Sigmoid colon (tissue), 7 donors: ENCODE measurements around the gene CYSLTR2. TPM values are rescaled to one million over a fixed set of nuclear protein-coding genes. Genes with fewer than 3 reads are reported as not detected.
"Not testable (repeated sequence)": the region's sequence is repeated elsewhere in the genome, so short reads cannot be mapped to it uniquely, and the experiment has no call there.

Experiments
- DNase-seq: peaks from one replicate; pipeline ENCODE4 v3.0.0-alpha.2; 2019
- H3K27ac ChIP-seq, 4 donors: fragments of 200-600 bp; sonication (generic); one replicate each; pipeline ENCODE4 v1.5.1; 2016 to 2019; ENCODE audit warnings: mild to moderate bottlenecking in 1 of 4
- H3K27me3 ChIP-seq, 3 donors: fragments of 200-600 bp; sonication (generic); one replicate each; pipeline ENCODE4 v1.5.1; 2019; ENCODE audit warnings: mild to moderate bottlenecking in 1 of 3
- H3K36me3 ChIP-seq, 4 donors: fragments of 200-600 bp; sonication (generic); one replicate each; pipeline ENCODE4 v1.5.1; 2016 to 2019
- H3K4me1 ChIP-seq, 4 donors: fragments of 200-600 bp; sonication (generic); one replicate each; pipeline ENCODE4 v1.5.1; 2017 to 2019
- H3K4me3 ChIP-seq, 4 donors: fragments of 200-600 bp; sonication (generic); one replicate each; pipeline ENCODE4 v1.5.1; 2017 to 2019; ENCODE audit warnings: mild to moderate bottlenecking in 2 of 4, moderate library complexity in 1 of 4
- H3K9me3 ChIP-seq, 4 donors: fragments of 200-600 bp in 3 of 4; sonication (generic) in 3 of 4; one replicate each; pipeline versions ENCODE4 v1.5.1 to v1.6.1; 2013 to 2019
- EP300 ChIP-seq, 4 donors: sonication (generic); formaldehyde crosslinking; IDR thresholded peaks; one replicate each; pipeline ENCODE4 v1.6.1; 2017; ENCODE audit warnings: antibody characterized with exemption in 4 of 4
- POLR2A ChIP-seq, 2 donors: fragments of 450-650 bp; IDR thresholded peaks; one replicate each; pipeline ENCODE4 v1.6.1; 2016; ENCODE audit warnings: antibody characterized with exemption in 2 of 2, mild to moderate bottlenecking in 2 of 2, moderate library complexity in 2 of 2
- POLR2AphosphoS5 ChIP-seq, 4 donors: sonication (generic); formaldehyde crosslinking; IDR thresholded peaks; one replicate each; pipeline ENCODE4 v1.6.1; 2017; ENCODE audit warnings: antibody characterized with exemption in 4 of 4
- WGBS, 2 donors: extraction: QIAGEN DNeasy Blood & Tissue Kit; methylation state at CpG; one replicate each; pipeline ENCODE4 v1.1.7; 2013; 5-methylcytosine and 5-hydroxymethylcytosine counted together
- intact Hi-C: fragments of 100-400 bp; cut with DNase I; formaldehyde crosslinking; loops from one replicate; pipeline ENCODE4 v1.15.1; 2023
- polyA plus RNA-seq, 3 donors: library from polyadenylated mRNA; stranded (reverse); fragments of 200-250 nt; gene quantifications; one replicate each; pipeline ENCODE4 v1.2.3, GENCODE V29; 2013
- total RNA-seq, 4 donors: library from RNA; depleted of rRNA; stranded (reverse); fragments of >200 nt; gene quantifications; one replicate each; pipeline ENCODE4 v1.1.0, GENCODE V29; 2016
- TF ChIP-seq, protein P1 (sequence below), 4 experiments: fragments of 450-650 bp in 3 of 4; fragments of 200-600 bp in 1 of 4; IDR thresholded peaks; one replicate each; pipeline ENCODE4 v1.5.1; 2016 to 2019; ENCODE audit warnings: antibody characterized with exemption in 4 of 4, mild to moderate bottlenecking in 3 of 4, moderate library complexity in 2 of 4
- donor health status: healthy with polysubstance abuse.
- donor health status: Bipolar disorder and iron deficiency.
- donor health status: healthy.

CYSLTR2 gene
- total and polyA plus RNA-seq, 7 donors = 0.28 to 2.0 (median 0.91) TPM; not detected in 1

DNA sequence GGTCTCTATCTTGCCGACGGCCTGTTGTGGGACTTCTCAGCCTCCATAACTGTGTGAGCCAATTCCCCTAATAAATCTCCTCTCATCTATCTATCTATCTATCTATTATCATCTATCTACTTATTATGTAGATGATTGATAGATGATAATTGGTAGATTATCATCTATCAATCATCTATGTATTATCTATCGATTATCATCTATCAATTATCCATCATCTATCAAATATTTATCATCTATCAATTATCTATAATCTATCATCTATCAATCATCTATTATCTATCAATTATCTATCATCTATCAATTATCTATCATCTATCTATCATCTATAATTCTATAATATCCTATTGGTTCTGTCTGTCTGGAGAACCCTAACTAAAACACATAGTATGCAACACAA is 33.5 kb downstream of the CYSLTR2 start:
- no peak overlapping the region for H3K27ac ChIP-seq
- intact Hi-C loops = no loop called here
- DNase-seq = no peak
- no peaks in the 10 kb centered on the region for H3K9me3 ChIP-seq
- no peaks in the 10 kb centered on the region for H3K36me3 ChIP-seq
- H3K27me3 ChIP-seq = no peaks in the 10 kb centered on the region
- WGBS, 2 donors = 93 to 96% methylated on average over 3 of the region's 3 CpGs
- H3K4me1 ChIP-seq = peaks cover 0 to 4% (median 0%) of the 10 kb centered on the region in 4 donors
- TF ChIP-seq EP300 (IDR thresholded peaks at IDR 0.05) (no peak), POLR2A (IDR thresholded peaks at IDR 0.05) (no peak), POLR2AphosphoS5 (IDR thresholded peaks at IDR 0.05) (no peak)
- TF ChIP-seq, protein P1, sequence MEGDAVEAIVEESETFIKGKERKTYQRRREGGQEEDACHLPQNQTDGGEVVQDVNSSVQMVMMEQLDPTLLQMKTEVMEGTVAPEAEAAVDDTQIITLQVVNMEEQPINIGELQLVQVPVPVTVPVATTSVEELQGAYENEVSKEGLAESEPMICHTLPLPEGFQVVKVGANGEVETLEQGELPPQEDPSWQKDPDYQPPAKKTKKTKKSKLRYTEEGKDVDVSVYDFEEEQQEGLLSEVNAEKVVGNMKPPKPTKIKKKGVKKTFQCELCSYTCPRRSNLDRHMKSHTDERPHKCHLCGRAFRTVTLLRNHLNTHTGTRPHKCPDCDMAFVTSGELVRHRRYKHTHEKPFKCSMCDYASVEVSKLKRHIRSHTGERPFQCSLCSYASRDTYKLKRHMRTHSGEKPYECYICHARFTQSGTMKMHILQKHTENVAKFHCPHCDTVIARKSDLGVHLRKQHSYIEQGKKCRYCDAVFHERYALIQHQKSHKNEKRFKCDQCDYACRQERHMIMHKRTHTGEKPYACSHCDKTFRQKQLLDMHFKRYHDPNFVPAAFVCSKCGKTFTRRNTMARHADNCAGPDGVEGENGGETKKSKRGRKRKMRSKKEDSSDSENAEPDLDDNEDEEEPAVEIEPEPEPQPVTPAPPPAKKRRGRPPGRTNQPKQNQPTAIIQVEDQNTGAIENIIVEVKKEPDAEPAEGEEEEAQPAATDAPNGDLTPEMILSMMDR (IDR thresholded peaks at IDR 0.05) = no peak
- no peak overlapping the region for H3K4me3 ChIP-seq

DNA sequence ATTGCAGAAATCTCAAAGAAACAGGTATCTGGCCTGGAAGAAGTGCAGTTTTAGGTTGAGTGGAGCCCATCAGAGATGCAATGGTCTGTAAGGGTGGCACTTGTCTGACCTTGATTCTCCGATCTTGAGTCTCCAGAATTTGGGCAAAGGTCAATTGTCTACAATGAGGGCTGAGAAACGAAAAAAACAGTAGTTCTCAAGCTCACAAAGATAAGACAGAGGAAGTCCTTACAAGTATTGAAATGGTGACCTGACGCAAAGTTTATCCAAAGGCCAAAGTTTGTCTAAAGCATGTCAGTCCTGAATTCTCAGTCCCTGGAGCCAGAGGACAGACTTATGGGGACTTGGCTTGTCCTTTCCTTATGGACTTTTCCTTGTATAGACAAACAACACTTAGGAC is 40.3 kb downstream of the CYSLTR2 start:
- Histone ChIP-seq H3K4me1 (no peaks in the 10 kb centered on the region), H3K27me3 (no peaks in the 10 kb centered on the region), H3K27ac (no peak overlapping the region), H3K36me3 (no peaks in the 10 kb centered on the region), H3K4me3 (no peak overlapping the region), H3K9me3 (no peaks in the 10 kb centered on the region)
- intact Hi-C loops = no loop called here
- TF ChIP-seq POLR2A (IDR thresholded peaks at IDR 0.05) (no peak), POLR2AphosphoS5 (IDR thresholded peaks at IDR 0.05) (no peak), EP300 (IDR thresholded peaks at IDR 0.05) (no peak)
- TF ChIP-seq, protein P1 (IDR thresholded peaks at IDR 0.05) = no peak
- DNase-seq = no peak
- WGBS, 2 donors = 20 to 62% methylated on average over 3 of the region's 3 CpGs

DNA sequence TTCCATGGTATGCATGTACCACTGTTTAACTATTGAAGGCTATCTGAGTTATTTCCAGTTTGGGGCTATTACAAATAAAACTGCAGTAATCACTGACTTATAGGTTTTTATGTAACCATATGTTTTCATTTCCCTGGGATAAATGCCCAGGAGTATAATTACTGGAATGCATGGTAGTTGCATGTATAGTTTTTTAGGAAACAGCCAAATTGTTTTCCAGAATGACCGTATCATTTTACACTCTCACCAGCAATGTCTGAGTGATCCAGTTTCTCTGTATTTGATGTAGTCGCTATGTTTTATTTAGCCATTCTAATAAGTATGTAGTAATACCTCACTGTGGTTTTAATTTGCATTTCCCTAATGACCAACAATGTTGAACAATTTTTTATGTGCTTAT is 42.0 kb downstream of the CYSLTR2 start:
- intact Hi-C loops = no loop called here
- no peak for TF ChIP-seq EP300 (IDR thresholded peaks at IDR 0.05)
- TF ChIP-seq POLR2A (IDR thresholded peaks at IDR 0.05) = no peak
- no peak for TF ChIP-seq POLR2AphosphoS5 (IDR thresholded peaks at IDR 0.05)
- TF ChIP-seq, protein P1 (IDR thresholded peaks at IDR 0.05) = no peak
- Histone ChIP-seq H3K4me1 (no peaks in the 10 kb centered on the region), H3K27ac (no peak overlapping the region), H3K4me3 (no peak overlapping the region), H3K36me3 (no peaks in the 10 kb centered on the region), H3K9me3 (no peaks in the 10 kb centered on the region), H3K27me3 (no peaks in the 10 kb centered on the region)
- no peak for DNase-seq
- WGBS, 2 donors = 88 to 94% methylated on average over 2 of the region's 2 CpGs

DNA sequence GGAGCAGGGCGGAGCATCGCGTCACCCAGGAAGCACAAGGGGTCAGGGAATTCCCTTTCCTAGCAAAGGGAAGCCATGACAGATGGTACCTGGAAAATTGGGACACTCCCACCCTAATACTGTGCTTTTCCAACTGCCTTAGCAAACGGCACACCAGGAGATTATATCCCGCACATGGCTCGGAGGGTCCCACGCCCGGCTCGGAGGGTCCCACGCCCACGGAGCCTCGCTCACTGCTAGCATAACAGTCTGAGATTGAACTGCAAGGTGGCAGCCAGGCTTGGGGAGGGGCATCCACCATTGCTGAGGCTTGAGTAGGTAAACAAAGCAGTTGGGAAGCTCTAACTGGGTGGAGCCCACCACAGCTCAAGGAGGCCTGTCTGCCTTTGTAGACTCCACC is 42.9 kb downstream of the CYSLTR2 start:
- H3K27me3 ChIP-seq, H3K9me3 ChIP-seq, H3K27ac ChIP-seq, DNase-seq, H3K36me3 ChIP-seq, intact Hi-C loops, H3K4me3 ChIP-seq, H3K4me1 ChIP-seq: not testable (repeated sequence)
- whole genome bisulfite sequencing, 2 donors = 91 to 94% methylated on average over 12 of the region's 12 CpGs

DNA sequence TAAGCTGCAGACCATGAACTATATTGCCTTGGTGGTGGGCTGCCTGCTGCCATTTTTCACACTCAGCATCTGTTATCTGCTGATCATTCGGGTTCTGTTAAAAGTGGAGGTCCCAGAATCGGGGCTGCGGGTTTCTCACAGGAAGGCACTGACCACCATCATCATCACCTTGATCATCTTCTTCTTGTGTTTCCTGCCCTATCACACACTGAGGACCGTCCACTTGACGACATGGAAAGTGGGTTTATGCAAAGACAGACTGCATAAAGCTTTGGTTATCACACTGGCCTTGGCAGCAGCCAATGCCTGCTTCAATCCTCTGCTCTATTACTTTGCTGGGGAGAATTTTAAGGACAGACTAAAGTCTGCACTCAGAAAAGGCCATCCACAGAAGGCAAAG is 53.7 kb downstream of the CYSLTR2 start:
- Histone ChIP-seq H3K36me3 (no peaks in the 10 kb centered on the region), H3K27me3 (no peaks in the 10 kb centered on the region), H3K9me3 (no peaks in the 10 kb centered on the region), H3K27ac (no peak overlapping the region), H3K4me1 (no peaks in the 10 kb centered on the region), H3K4me3 (no peak overlapping the region)
- intact Hi-C loops = no loop called here
- TF ChIP-seq, protein P1 (IDR thresholded peaks at IDR 0.05) = no peak
- no peak for TF ChIP-seq EP300 (IDR thresholded peaks at IDR 0.05)
- no peak for DNase-seq
- 92 to 94% methylated on average over 5 of the region's 5 CpGs for WGBS, 2 donors
